Tibial nerve (tissue), 4 donors: ENCODE results near the gene FAM227B. TPM values are rescaled to one million over a fixed set of nuclear protein-coding genes. Genes with fewer than 3 reads are reported as not detected.

Experiments
- DNase-seq, 2 donors: peaks; one replicate each; pipeline ENCODE4 v3.0.0-alpha.2; 2019; ENCODE audit warnings: low spot score in 2 of 2
- H3K27ac ChIP-seq, 4 donors: fragments of 200-600 bp; sonication (generic) in 3 of 4; one replicate each; pipeline ENCODE4 v1.5.1; 2017 to 2019; ENCODE audit warnings: mild to moderate bottlenecking in 1 of 4
- H3K27me3 ChIP-seq, 2 donors: fragments of 200-600 bp; sonication (generic) in 1 of 2; one replicate each; pipeline versions ENCODE4 v1.5.1 to v1.6.0; 2017 to 2019
- H3K36me3 ChIP-seq, 3 donors: fragments of 200-600 bp; sonication (generic); one replicate each; pipeline ENCODE4 v1.5.1; 2018 to 2019
- H3K4me1 ChIP-seq, 4 donors: fragments of 200-600 bp; sonication (generic) in 3 of 4; one replicate each; pipeline ENCODE4 v1.5.1; 2017 to 2019
- H3K4me3 ChIP-seq, 4 donors: fragments of 200-600 bp; sonication (generic) in 3 of 4; one replicate each; pipeline ENCODE4 v1.5.1; 2017 to 2019; ENCODE audit warnings: mild to moderate bottlenecking in 1 of 4, moderate library complexity in 1 of 4
- H3K9me3 ChIP-seq, 4 donors: fragments of 200-600 bp; sonication (generic) in 3 of 4; one replicate each; pipeline ENCODE4 v1.5.1; 2017 to 2019
- CTCF ChIP-seq, 5 experiments: fragments of 200-600 bp in 3 of 5; fragments of 450-650 bp in 2 of 5; sonication (generic) in 3 of 5; IDR thresholded peaks; one replicate each; pipeline ENCODE4 v1.5.1; 2016 to 2019; ENCODE audit warnings: antibody characterized with exemption in 5 of 5, mild to moderate bottlenecking in 3 of 5, moderate library complexity in 2 of 5
- EP300 ChIP-seq, 2 donors: sonication (generic); formaldehyde crosslinking; IDR thresholded peaks; one replicate each; pipeline ENCODE4 v1.6.1; 2017; ENCODE audit warnings: antibody characterized with exemption in 2 of 2, mild to moderate bottlenecking in 1 of 2
- POLR2A ChIP-seq, 2 donors: fragments of 450-650 bp; IDR thresholded peaks; one replicate each; pipeline ENCODE4 v1.6.1; 2017; ENCODE audit warnings: antibody characterized with exemption in 2 of 2, mild to moderate bottlenecking in 2 of 2, moderate library complexity in 2 of 2
- WGBS, 2 donors: methylation state at CpG; one replicate each; pipeline ENCODE4 v1.1.5; 2018; 5-methylcytosine and 5-hydroxymethylcytosine counted together
- total RNA-seq, 4 donors: library from RNA; depleted of rRNA; stranded (reverse); fragments of >200 nt; gene quantifications; one replicate each; pipeline ENCODE4 v1.1.0, GENCODE V29; 2016

Gene FAM227B
- total RNA-seq, 4 donors from 2014 or later, result 2.1 to 14.2 (median 7.7) TPM

- Histone ChIP-seq H3K36me3 (peaks cover 0 to 49% (median 0%) of the 10 kb centered on the region in 3 donors), H3K27me3 (no peaks in the 10 kb centered on the region), H3K9me3 (no peaks in the 10 kb centered on the region), H3K4me3 (no peak overlapping the region), H3K4me1 (no peaks in the 10 kb centered on the region), H3K27ac (no peak overlapping the region)
- TF ChIP-seq EP300 (IDR thresholded peaks at IDR 0.05) (no peak), POLR2A (IDR thresholded peaks at IDR 0.05) (no peak), CTCF (IDR thresholded peaks at IDR 0.05) (no peak)
- 76 to 79% methylated on average over 1 of the region's 1 CpG for WGBS, 2 donors
- DNase-seq, result no peak
Observed at GRCh38 chr15:49306551-49306950, 314.1 kb downstream of the FAM227B start.

- no peaks in the 10 kb centered on the region for H3K4me1 ChIP-seq
- H3K27me3 ChIP-seq, result no peaks in the 10 kb centered on the region
- no peak overlapping the region for H3K27ac ChIP-seq
- TF ChIP-seq CTCF (IDR thresholded peaks at IDR 0.05) (no peak), EP300 (IDR thresholded peaks at IDR 0.05) (no peak), POLR2A (IDR thresholded peaks at IDR 0.05) (no peak)
- no peak for DNase-seq
- H3K36me3 ChIP-seq, result peaks cover 0 to 50% (median 0%) of the 10 kb centered on the region in 3 donors
- H3K9me3 ChIP-seq, result peaks cover 0 to 3% (median 0%) of the 10 kb centered on the region in 4 donors
- H3K4me3 ChIP-seq, result no peak overlapping the region
- WGBS, 2 donors, result 95 to 97% methylated on average over 3 of the region's 3 CpGs
Observed at GRCh38 chr15:49303003-49303402, 317.6 kb downstream of the FAM227B start.

GRCh38 chr15:49301562-49301961 lies 319.1 kb downstream of the FAM227B start:
- Histone ChIP-seq H3K36me3 (peaks cover 0 to 60% (median 0%) of the 10 kb centered on the region in 3 donors), H3K27ac (no peak overlapping the region), H3K9me3 (peaks cover 0 to 4% (median 0%) of the 10 kb centered on the region in 4 donors), H3K4me3 (no peak overlapping the region), H3K27me3 (no peaks in the 10 kb centered on the region), H3K4me1 (no peaks in the 10 kb centered on the region)
- no peak for DNase-seq
- TF ChIP-seq EP300 (IDR thresholded peaks at IDR 0.05), result no peak
- TF ChIP-seq CTCF (IDR thresholded peaks at IDR 0.05), result no peak
- no peak for TF ChIP-seq POLR2A (IDR thresholded peaks at IDR 0.05)

- Histone ChIP-seq H3K9me3 (peaks cover 0 to 4% (median 0%) of the 10 kb centered on the region in 4 donors), H3K4me1 (no peaks in the 10 kb centered on the region), H3K27ac (no peak overlapping the region), H3K36me3 (peaks cover 0 to 67% (median 0%) of the 10 kb centered on the region in 3 donors), H3K4me3 (no peak overlapping the region), H3K27me3 (no peaks in the 10 kb centered on the region)
- no peak for DNase-seq
- 85 to 90% methylated on average over 3 of the region's 3 CpGs for WGBS, 2 donors
- TF ChIP-seq CTCF (IDR thresholded peaks at IDR 0.05) (no peak), POLR2A (IDR thresholded peaks at IDR 0.05) (no peak), EP300 (IDR thresholded peaks at IDR 0.05) (no peak)
Observed at GRCh38 chr15:49300856-49301255, 319.8 kb downstream of the FAM227B start.

- Histone ChIP-seq H3K27me3 (no peaks in the 10 kb centered on the region), H3K4me3 (no peak overlapping the region), H3K27ac (no peak overlapping the region), H3K4me1 (no peaks in the 10 kb centered on the region), H3K9me3 (peaks cover 0 to 4% (median 0%) of the 10 kb centered on the region in 4 donors), H3K36me3 (peaks cover 0 to 63% (median 0%) of the 10 kb centered on the region in 3 donors)
- WGBS, 2 donors, result 94 to 97% methylated on average over 1 of the region's 1 CpG
- no peak for DNase-seq
- TF ChIP-seq CTCF (IDR thresholded peaks at IDR 0.05), result no peak
- no peak for TF ChIP-seq POLR2A (IDR thresholded peaks at IDR 0.05)
- TF ChIP-seq EP300 (IDR thresholded peaks at IDR 0.05), result no peak
Observed at GRCh38 chr15:49297584-49297983, 323.0 kb downstream of the FAM227B start.
